Measurements from ENCODE around the gene ZNF440.

The ZNF440 gene

DNA sequence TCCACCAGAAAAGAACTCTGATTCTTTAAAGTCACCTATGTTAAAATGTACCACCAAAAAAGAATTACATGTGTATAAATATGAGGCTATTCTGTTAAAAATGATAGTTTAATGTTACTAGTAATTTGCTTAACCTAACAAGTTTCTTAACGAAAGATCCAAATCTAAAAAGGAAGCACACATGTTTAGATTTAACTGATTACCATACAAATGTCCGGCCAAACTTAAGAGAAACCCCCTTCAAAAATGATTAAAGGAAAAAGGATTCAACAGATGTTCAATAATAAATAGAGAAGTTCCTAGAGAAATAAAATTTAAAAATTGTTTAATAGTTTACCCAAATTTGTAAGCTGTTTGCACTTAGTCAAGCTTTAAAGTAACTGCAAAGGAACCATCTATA, 68.5 kb downstream of the ZNF440 start:
- DNase-seq (ENCODE audit: low read depth in 2 of 2): no peak
